Esophagus squamous epithelium (tissue), 4 donors: ENCODE measurements around the gene HYAL3.

Experiments used
- POLR2A ChIP-seq, 4 donors: fragments of 450-650 bp; IDR thresholded peaks; one replicate each; pipeline ENCODE4 v1.6.1; 2017; ENCODE audit warnings: antibody characterized with exemption in 4 of 4, mild to moderate bottlenecking in 4 of 4, moderate library complexity in 3 of 4
- TF ChIP-seq, protein P1 (sequence below), 6 experiments: fragments of 450-650 bp in 4 of 6; fragments of 200-600 bp in 2 of 6; sonication (generic) in 2 of 6; IDR thresholded peaks; one replicate each; pipeline ENCODE4 v1.5.1; 2016 to 2019; ENCODE audit warnings: antibody characterized with exemption in 6 of 6, mild to moderate bottlenecking in 4 of 6, moderate library complexity in 4 of 6

GRCh38 chr3:50275996-50276761 lies 23.0 kb downstream of the HYAL3 start:
- TF ChIP-seq, protein P1, sequence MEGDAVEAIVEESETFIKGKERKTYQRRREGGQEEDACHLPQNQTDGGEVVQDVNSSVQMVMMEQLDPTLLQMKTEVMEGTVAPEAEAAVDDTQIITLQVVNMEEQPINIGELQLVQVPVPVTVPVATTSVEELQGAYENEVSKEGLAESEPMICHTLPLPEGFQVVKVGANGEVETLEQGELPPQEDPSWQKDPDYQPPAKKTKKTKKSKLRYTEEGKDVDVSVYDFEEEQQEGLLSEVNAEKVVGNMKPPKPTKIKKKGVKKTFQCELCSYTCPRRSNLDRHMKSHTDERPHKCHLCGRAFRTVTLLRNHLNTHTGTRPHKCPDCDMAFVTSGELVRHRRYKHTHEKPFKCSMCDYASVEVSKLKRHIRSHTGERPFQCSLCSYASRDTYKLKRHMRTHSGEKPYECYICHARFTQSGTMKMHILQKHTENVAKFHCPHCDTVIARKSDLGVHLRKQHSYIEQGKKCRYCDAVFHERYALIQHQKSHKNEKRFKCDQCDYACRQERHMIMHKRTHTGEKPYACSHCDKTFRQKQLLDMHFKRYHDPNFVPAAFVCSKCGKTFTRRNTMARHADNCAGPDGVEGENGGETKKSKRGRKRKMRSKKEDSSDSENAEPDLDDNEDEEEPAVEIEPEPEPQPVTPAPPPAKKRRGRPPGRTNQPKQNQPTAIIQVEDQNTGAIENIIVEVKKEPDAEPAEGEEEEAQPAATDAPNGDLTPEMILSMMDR (IDR thresholded peaks at IDR 0.05) = no peak
- no peak for TF ChIP-seq POLR2A (IDR thresholded peaks at IDR 0.05)
